ENCODE data around the gene COMMD3. TPM values are rescaled to one million over a fixed set of nuclear protein-coding genes. Genes with fewer than 3 reads are reported as not detected.
"Not testable (repeated sequence)": the region's sequence is repeated elsewhere in the genome, so short reads cannot be mapped to it uniquely, and the experiment has no call there.

COMMD3 gene
- total RNA-seq, 1 donor from 2014 or later, result 44.8 TPM

- no peak overlapping the region for H3K27ac ChIP-seq
- DNase-seq, result no peak
- no peaks in the 10 kb centered on the region for H3K4me1 ChIP-seq
- no peak for TF ChIP-seq CTCF (IDR thresholded peaks at IDR 0.05)
- no peaks in the 10 kb centered on the region for H3K36me3 ChIP-seq
- no peaks in the 10 kb centered on the region for H3K9me3 ChIP-seq
- H3K4me3 ChIP-seq, result no peak overlapping the region
- ATAC-seq, result no peak
- intact Hi-C loops (cut with DNase I), result no loop called here
- H3K27me3 ChIP-seq, result no peaks in the 10 kb centered on the region
Observed at GRCh38 chr10:22308390-22308789, 7.8 kb upstream of the COMMD3 start.

GRCh38 chr10:22309180-22310000 lies 6.8 kb upstream of the COMMD3 start:
- Histone ChIP-seq H3K9me3 (no peaks in the 10 kb centered on the region), H3K27me3 (no peaks in the 10 kb centered on the region), H3K36me3 (no peaks in the 10 kb centered on the region), H3K4me1 (no peaks in the 10 kb centered on the region), H3K27ac (no peak overlapping the region), H3K4me3 (no peak overlapping the region)
- DNase-seq (no peak), ATAC-seq (no peak)
- TF ChIP-seq CTCF (IDR thresholded peaks at IDR 0.05), result no peak
- intact Hi-C loops (cut with DNase I), result no loop called here

- H3K27ac ChIP-seq; H3K4me3 ChIP-seq; H3K4me1 ChIP-seq; H3K27me3 ChIP-seq; ATAC-seq; H3K9me3 ChIP-seq; DNase-seq; intact Hi-C loops (cut with DNase I); H3K36me3 ChIP-seq: not testable (repeated sequence)
Observed at GRCh38 chr10:22310012-22310411, 6.2 kb upstream of the COMMD3 start.

DNA sequence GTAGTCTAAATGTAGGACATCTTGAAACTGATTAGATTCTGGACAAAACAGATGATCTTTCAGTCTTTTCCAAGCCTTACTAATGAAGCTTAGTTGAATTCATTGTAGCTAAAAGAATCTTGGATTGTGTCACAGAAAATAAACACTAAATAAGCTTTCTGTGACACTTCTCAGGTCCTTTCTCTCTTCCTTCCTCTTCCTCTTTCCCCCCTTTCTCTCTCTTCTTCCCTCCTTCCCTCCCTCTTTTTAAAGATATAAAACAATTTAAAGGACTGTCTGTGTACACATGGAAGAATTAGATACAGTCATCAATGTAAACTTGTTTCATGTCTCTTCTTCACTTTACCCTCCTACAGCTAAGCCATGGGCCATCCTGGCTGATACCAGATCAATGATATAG lies 5.3 kb upstream of the COMMD3 start:
- DNase-seq, result no peak

DNA sequence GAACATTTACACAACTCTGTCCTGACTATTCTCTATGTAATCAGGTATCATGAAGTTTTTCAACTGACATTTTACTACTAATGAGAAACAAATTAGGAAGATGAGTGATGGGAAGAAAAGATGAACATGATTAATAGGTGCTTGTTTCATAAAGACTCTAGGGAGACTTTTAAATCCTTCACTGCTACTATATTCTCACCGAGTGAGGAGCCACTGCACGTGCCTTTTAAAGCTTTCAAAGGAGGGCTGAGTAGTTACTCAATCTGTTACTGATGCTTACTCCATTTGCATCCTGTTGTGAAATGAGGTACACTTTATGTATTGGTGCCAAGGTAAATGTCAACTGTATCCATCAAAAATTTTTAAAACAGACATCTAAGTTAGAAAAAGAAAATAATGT lies 1.3 kb upstream of the COMMD3 start:
- intact Hi-C loops (cut with DNase I), result no loop called here
- Histone ChIP-seq H3K27ac (no peak overlapping the region), H3K9me3 (no peaks in the 10 kb centered on the region), H3K4me3 (no peak overlapping the region), H3K36me3 (no peaks in the 10 kb centered on the region), H3K4me1 (peaks cover 24% of the 10 kb centered on the region), H3K27me3 (no peaks in the 10 kb centered on the region)
- no peak for TF ChIP-seq CTCF (IDR thresholded peaks at IDR 0.05)
- DNase-seq, result no peak
- no peak for ATAC-seq

More for the DNA sequence above, 5.3 kb upstream of the COMMD3 start:
- ATAC-seq, result no peak
- Histone ChIP-seq H3K4me1 (peaks cover 7% of the 10 kb centered on the region), H3K9me3 (no peaks in the 10 kb centered on the region), H3K36me3 (no peaks in the 10 kb centered on the region), H3K27ac (no peak overlapping the region), H3K27me3 (no peaks in the 10 kb centered on the region), H3K4me3 (no peak overlapping the region)
- no peak for TF ChIP-seq CTCF (IDR thresholded peaks at IDR 0.05)
- intact Hi-C loops (cut with DNase I), result no loop called here

DNA sequence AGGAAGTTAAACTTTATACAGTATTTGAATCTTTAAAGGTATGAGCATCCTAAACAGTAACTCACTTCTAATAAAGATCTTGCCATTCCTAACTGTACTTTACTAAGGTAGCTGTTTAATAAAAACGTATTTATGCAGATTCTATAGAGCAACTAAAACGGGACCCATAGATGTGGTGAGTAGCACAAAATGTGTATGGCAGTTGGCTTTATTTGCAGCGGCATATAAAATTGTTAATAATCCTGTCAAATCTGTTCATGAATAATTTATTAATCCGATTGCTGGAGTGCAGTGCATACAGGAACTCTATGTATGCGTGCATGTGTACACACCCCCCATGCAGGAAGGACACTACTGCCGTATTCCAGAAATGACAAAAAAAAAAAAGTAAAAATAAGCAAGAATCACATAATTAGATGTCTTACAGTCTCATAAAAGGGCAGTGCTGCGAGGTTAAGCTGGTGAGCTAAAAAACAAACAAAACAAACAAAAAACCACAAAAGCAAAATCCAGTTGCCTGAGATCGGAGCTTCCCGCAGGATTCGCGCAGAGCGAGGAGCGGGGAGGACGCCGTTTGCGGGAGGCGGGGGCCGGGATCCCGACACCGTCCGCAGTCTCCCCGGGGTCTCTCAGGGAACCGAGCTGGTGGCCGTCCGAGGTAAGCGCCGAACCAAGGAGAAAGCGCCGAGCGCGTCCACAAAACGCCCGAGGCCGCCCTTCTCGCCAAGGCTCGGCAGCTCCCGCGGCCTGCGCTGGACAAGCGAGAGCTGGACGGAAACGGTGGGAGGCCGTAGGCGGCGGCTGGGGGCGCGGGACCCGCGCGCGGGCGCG lies 518 bp upstream of the COMMD3 start:
- Histone ChIP-seq H3K27me3 (no peaks in the 10 kb centered on the region), H3K9me3 (no peaks in the 10 kb centered on the region), H3K36me3 (no peaks in the 10 kb centered on the region), H3K27ac (peak overlapping the region; percentile 95), H3K4me3 (peak overlapping the region; percentile 91), H3K4me1 (peaks cover 27% of the 10 kb centered on the region)
- ATAC-seq (no peak), DNase-seq (no peak)
- intact Hi-C loops (cut with DNase I), result no loop called here
- TF ChIP-seq CTCF (IDR thresholded peaks at IDR 0.05), result no peak

Data from upper lobe of right lung (tissue), 1 donor.